ENCODE data around the gene CPTP. TPM values are rescaled to one million over a fixed set of nuclear protein-coding genes. Genes with fewer than 3 reads are reported as not detected.
A peak's percentile ranks its signal among the peaks of the same experiment; 100 is the strongest.

Gene CPTP
- total RNA-seq, 1 experiment from 2014 or later: 16.8 TPM

DNA sequence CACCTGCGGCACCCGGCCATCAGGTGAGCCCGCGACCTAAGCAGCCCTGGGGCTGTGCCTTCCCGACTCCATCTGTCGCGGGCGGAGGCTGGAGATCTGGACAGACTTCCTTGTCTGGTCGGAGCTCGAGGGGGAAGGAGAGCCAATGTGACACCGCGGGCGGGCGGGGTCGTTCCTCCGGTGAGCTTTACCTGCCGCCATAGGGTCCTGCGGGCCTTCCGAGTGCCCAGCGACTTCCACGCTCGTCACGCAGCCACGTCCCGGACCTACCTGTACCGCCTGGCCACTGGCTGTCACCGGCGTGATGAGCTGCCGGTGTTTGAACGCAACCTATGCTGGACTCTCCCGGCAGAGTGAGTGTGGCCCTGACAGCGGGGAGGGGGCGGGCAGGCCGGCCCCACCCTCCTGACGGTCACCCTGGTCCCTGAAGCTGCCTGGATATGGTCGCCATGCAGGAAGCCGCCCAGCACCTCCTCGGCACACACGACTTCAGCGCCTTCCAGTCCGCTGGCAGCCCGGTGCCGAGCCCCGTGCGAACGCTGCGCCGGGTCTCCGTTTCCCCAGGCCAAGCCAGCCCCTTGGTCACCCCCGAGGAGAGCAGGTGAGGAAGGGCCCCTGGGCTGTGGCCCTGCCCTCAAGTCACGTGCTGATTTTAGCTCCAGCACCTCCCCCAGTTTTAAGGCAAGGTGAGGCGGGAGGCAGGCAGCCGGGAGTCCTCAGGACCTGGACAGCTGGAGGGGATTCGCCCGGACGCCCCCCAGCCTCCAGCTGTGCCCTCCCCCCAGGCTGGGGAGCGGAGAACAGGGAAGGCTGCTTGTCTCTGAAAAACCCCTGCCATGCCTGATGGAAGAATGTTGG is 15.1 kb upstream of the CPTP start:
- Histone ChIP-seq H3K4me1 (peaks cover 33% of the 10 kb centered on the region), H3K27me3 (replicated peaks; ENCODE audit: control insufficient read depth, insufficient read depth, low read length) (no peaks in the 10 kb centered on the region), H3K36me3 (ENCODE audit: control insufficient read depth, insufficient read depth, low read length) (no peaks in the 10 kb centered on the region), H3K9me3 (no peaks in the 10 kb centered on the region), H3K4me3 (ENCODE audit: low read depth, low read length) (peak overlapping the region; percentile 89)
- Mint-ChIP-seq H3K4me3 (ENCODE audit: unreplicated experiment) (peak overlapping the region; percentile 81), H3K9me3 (ENCODE audit: unreplicated experiment) (no peaks in the 10 kb centered on the region), H3K27me3 (ENCODE audit: insufficient read depth, unreplicated experiment) (no peaks in the 10 kb centered on the region), H3K27ac (ENCODE audit: unreplicated experiment) (no peak overlapping the region), H3K4me1 (ENCODE audit: low read depth, unreplicated experiment) (no peaks in the 10 kb centered on the region), H3K36me3 (ENCODE audit: insufficient read depth, unreplicated experiment) (peaks cover 38% of the 10 kb centered on the region)
- intact Hi-C loops (cut with micrococcal nuclease; ENCODE audit: unreplicated experiment): no loop called here
- no peak for DNase-seq
- TF ChIP-seq, protein P1, sequence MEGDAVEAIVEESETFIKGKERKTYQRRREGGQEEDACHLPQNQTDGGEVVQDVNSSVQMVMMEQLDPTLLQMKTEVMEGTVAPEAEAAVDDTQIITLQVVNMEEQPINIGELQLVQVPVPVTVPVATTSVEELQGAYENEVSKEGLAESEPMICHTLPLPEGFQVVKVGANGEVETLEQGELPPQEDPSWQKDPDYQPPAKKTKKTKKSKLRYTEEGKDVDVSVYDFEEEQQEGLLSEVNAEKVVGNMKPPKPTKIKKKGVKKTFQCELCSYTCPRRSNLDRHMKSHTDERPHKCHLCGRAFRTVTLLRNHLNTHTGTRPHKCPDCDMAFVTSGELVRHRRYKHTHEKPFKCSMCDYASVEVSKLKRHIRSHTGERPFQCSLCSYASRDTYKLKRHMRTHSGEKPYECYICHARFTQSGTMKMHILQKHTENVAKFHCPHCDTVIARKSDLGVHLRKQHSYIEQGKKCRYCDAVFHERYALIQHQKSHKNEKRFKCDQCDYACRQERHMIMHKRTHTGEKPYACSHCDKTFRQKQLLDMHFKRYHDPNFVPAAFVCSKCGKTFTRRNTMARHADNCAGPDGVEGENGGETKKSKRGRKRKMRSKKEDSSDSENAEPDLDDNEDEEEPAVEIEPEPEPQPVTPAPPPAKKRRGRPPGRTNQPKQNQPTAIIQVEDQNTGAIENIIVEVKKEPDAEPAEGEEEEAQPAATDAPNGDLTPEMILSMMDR (IDR thresholded peaks at IDR 0.05; ENCODE audit: insufficient read depth in 1 of 2, low read depth in 1 of 2, low read length in 1 of 2, severe bottlenecking in 1 of 2, unreplicated experiment in 1 of 2): no peak
- no TSS peak for BruUV-seq (replicated peaks)
- CTCF ChIA-PET: interaction anchor here (0.5 kb wide), 1 partner anchor 35 kb away, joined by 3 read pairs; no protein-coding TSS in a partner anchor
- POLR2A ChIA-PET: no interaction called here

DNA sequence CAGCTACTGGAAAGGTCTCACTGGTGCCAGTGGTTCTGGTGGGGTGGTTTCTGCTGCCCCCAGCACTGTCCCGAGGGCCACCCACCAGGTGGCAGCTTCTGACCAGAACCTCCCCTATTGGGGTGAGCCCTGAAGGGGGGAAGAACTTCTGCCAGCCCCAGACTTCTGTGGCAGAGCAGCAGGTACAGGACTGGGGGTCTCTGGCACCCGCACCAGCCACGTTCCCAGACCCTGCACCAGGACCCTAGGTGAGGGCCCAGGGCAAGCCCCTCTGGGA is 14.6 kb upstream of the CPTP start:
- TF ChIP-seq, protein P1 (IDR thresholded peaks at IDR 0.05; ENCODE audit: insufficient read depth in 1 of 2, low read depth in 1 of 2, low read length in 1 of 2, severe bottlenecking in 1 of 2, unreplicated experiment in 1 of 2): no peak
- no TSS peak for BruUV-seq (replicated peaks)
- DNase-seq: no peak
- peaks cover 44% of the 10 kb centered on the region for H3K36me3 Mint-ChIP-seq (ENCODE audit: insufficient read depth, unreplicated experiment)
- POLR2A ChIA-PET: no interaction called here
- H3K4me3 Mint-ChIP-seq (ENCODE audit: unreplicated experiment): peak overlapping the region; percentile 81
- intact Hi-C loops (cut with micrococcal nuclease; ENCODE audit: unreplicated experiment): no loop called here
- H3K9me3 Mint-ChIP-seq (ENCODE audit: unreplicated experiment): no peaks in the 10 kb centered on the region
- Histone ChIP-seq H3K36me3 (ENCODE audit: control insufficient read depth, insufficient read depth, low read length) (no peaks in the 10 kb centered on the region; the same call in 1 of the 2 replicates), H3K4me3 (ENCODE audit: low read depth, low read length) (no peak overlapping the region), H3K27me3 (replicated peaks; ENCODE audit: control insufficient read depth, insufficient read depth, low read length) (no peaks in the 10 kb centered on the region), H3K9me3 (no peaks in the 10 kb centered on the region), H3K4me1 (peaks cover 27% of the 10 kb centered on the region)
- H3K4me1 Mint-ChIP-seq (ENCODE audit: low read depth, unreplicated experiment): peaks cover 4% of the 10 kb centered on the region
- H3K27me3 Mint-ChIP-seq (ENCODE audit: insufficient read depth, unreplicated experiment): no peaks in the 10 kb centered on the region
- CTCF ChIA-PET: interaction anchor here (0.5 kb wide), 1 partner anchor 36 kb away, joined by 3 read pairs; no protein-coding TSS in a partner anchor
- H3K27ac Mint-ChIP-seq (ENCODE audit: unreplicated experiment): no peak overlapping the region

DNA sequence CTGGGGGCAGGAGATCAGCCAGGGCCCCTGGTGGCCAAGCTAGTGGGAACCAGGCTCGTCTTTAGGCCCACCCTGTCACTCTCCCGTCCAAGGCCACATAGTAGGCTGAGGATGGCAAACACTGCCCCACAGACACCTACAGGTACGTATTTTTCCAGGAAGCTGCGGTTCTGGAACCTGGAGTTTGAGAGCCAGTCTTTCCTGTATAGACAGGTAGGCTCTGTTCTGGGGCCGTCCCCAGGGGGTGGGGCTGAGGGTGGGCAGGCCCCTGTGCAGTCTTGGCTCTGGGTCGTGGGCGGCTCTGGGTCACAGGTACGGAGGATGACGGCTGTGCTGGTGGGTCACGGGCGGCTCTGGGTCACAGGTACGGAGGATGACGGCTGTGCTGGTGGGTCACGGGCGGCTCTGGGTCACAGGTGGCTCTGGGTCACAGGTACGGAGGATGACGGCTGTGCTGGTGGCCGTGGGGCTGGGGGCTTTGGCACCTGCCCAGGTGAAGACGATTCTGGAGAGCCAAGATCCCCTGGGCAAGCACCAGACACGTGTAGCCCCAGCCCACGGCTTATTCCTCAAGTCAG is 14.0 kb upstream of the CPTP start:
- Histone ChIP-seq H3K9me3 (no peaks in the 10 kb centered on the region), H3K4me3 (ENCODE audit: low read depth, low read length) (no peak overlapping the region), H3K36me3 (ENCODE audit: control insufficient read depth, insufficient read depth, low read length) (no peaks in the 10 kb centered on the region; the same call in 1 of the 2 replicates), H3K4me1 (peaks cover 22% of the 10 kb centered on the region), H3K27me3 (replicated peaks; ENCODE audit: control insufficient read depth, insufficient read depth, low read length) (no peaks in the 10 kb centered on the region)
- Mint-ChIP-seq H3K27ac (ENCODE audit: unreplicated experiment) (no peak overlapping the region), H3K27me3 (ENCODE audit: insufficient read depth, unreplicated experiment) (no peaks in the 10 kb centered on the region), H3K36me3 (ENCODE audit: insufficient read depth, unreplicated experiment) (peaks cover 49% of the 10 kb centered on the region), H3K4me1 (ENCODE audit: low read depth, unreplicated experiment) (peaks cover 6% of the 10 kb centered on the region), H3K9me3 (ENCODE audit: unreplicated experiment) (no peaks in the 10 kb centered on the region), H3K4me3 (ENCODE audit: unreplicated experiment) (peak overlapping the region; percentile 81)
- no TSS peak for BruUV-seq (replicated peaks)
- DNase-seq: no peak
- TF ChIP-seq, protein P1 (IDR thresholded peaks at IDR 0.05; ENCODE audit: insufficient read depth in 1 of 2, low read depth in 1 of 2, low read length in 1 of 2, severe bottlenecking in 1 of 2, unreplicated experiment in 1 of 2): no peak
- ChIA-PET POLR2A (no interaction called here), CTCF (no interaction called here)
- intact Hi-C loops (cut with micrococcal nuclease; ENCODE audit: unreplicated experiment): no loop called here
